Renal pelvis (tissue), 4 donors: ENCODE measurements around the gene DDR2. TPM values are rescaled to one million over a fixed set of nuclear protein-coding genes. Genes with fewer than 3 reads are reported as not detected.
A peak's percentile ranks its signal among the peaks of the same experiment; 100 is the strongest.

ENCODE experiments used
- DNase-seq: peaks from one replicate; pipeline ENCODE4 v3.0.0-alpha.2; 2013
- polyA plus RNA-seq, 3 donors: library from polyadenylated mRNA; unstranded; fragments of 120-200 nt; gene quantifications; one replicate each; pipeline ENCODE4 v1.2.1, GENCODE V29; 2013; ENCODE audit not compliant: insufficient read length in 3 of 3

The DDR2 gene
- polyA plus RNA-seq, 3 donors: 16.3 to 21.6 (median 19.1) TPM

DNA sequence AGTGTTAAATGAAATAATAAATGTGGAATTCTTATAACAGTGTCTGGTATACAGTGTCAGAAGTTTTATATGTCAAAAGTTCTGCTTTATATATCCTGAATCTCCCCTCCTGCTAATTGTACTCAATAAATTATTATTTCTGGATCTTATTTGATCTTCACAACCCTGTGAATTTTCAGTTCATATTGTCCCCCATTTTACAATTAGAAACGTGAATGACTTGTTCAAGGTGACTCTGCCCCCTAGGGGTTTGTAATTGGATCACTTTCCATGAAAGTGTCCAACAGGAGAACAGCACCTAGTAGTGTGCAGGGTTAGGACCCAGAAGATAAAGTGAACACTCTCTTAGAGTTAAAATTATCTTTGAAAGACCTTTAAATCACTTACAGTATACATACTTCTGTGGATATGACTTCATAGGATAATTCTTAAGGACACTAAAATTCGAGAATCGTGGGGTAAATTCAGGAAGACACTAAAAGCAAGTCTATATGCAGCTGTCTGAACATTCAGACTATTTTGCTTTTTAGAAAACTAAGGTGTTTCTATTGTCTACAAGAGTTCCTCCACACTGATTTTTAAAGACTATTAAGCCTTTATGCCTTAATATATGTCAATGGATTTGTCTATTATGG is 4.5 kb upstream of the DDR2 start:
- no peak for DNase-seq

DNA sequence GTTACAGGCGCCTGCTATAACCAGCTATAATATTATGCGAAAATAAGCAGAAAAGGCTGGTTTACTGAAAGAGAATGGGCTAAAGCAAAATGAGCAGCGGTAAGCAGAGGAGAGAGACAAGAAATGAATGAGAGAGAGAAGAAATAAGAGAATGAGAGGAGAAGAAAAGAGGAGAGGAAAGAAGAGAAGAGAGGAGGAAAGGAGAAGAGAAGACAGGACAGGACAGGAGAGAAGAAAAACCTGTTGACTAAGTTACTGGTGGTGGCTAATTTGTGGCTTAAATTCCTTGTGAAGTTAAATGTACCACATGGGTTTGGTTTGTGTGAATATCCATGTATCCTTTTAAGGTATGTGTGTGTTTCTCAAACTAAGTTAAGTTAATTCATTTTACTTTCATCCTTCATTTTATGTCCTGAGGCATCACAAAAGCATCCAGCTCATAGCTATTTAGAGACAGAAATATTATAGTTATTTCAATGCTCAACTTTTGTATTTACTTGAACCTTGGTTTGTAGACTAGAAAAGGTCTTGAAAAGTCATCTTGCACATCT is 3.1 kb upstream of the DDR2 start:
- DNase-seq: no peak

DNA sequence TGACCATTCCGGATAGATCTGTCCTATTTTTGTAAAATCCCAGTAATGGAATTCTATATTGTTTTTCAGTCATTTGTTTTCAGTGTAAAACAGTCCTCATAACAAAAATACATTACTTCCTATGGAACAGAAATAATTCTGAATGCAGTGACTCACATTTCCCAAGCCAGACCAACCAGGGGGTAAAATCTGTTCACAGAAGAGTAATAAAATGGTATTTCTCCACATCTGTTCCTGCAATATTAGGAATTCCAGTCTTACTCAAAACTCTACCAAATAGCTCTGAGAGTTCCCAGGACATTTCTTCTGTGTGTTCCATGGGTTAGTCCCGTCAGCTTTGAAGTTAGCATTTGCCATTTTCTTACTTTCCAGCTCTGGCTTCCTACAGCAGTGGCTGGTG is 2.6 kb upstream of the DDR2 start:
- no peak for DNase-seq

DNA sequence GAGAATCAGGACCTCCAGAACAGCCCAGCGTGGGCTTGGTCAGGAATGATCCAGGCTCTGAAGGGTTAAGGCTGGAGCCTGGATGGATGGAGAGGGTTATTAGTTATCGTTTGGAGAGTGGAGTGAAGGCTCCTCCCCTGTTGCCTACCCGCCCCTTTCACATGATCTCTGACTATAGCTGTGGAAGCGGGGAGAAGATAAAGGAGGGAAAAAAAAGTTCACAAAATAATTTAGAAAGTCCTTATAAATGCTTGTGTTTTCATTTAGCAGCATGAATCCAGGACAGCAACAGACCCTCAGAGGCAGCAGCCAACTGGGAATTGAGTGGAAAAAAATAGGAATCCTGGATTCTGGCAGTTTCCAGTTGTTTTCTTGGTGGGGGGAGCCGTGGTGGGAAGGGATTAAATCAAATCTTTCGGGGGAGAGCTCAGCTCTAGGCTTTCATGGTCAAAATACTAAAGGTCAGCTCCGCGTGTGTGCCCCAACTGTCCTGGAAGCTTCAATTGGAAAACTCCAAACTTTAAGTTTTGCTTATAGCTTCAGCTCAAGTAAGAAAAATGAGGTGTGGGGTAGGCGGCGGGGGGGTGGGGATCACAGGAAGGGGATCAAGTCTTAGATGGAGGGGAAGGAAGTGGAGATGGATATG is 595 bp upstream of the DDR2 start:
- no peak for DNase-seq

DNA sequence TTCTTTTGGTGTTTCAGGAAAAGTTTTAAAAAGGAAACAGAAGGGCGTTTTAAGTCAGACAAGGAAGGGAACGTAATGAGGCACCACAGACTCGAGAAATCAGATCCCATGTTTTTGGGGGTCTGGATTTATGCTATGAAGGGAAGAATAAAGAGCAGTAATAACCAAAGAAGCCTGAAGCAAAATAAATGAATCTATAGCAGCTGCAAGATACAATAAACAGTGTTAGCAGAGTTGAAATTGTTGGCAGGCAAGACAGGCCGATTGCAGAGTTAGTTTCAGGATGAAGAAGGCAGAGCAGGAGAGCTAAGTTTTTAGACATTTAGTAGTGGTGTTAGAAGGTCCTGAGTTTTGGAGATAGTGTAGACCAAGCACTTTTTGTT is 425 bp downstream of the DDR2 start:
- no peak for DNase-seq

DNA sequence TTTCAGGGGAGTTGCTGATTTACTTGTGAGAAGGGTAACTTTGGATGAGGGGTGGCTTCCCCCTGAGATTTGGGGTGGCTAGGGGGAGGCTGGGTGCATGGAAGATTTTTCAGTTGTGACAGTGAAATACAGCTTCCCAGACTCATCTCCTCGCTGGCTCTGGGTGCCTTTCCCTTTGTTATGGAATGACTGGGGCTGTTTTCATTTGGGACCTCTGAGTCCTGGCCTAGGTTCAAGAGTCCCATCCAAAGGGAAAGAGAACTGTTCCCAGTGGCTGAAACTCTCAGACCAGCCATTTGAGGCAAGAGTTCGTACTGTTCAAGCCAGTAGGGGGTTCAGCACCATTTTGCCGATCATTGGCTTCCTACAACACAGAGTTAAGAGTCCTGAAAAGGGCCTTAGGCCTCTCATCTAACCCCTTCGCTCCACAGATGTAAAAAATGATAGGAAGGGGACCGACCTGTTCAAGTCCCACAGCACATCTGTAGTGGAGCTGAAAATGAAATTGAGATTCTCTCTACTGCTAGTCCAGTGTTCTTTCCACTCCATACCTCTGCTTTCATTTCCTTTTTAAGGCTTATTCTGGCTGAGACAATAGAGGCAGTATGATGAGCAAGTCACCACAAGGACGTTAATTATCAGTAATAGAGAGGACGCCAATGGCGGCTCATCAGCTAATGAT is 958 bp downstream of the DDR2 start:
- DNase-seq: no peak

DNA sequence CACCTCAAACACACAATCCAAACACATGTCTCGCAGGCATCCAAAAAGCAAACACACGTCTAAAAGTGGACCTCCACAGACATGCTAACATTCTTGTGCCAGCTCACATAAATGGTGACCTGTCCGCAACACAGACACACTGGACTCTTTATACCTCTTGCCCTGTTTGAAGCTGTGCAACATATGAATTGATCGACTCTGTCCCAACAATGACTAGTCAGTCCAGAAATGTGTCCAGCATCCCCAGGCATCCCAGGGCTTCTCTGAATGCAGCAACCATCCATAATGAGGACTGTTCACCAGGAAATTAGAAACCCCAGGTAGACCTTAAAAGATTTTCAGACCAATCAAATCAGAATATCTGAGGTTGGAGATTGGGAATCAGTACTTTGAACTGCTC is 3.2 kb downstream of the DDR2 start:
- DNase-seq: no peak

DNA sequence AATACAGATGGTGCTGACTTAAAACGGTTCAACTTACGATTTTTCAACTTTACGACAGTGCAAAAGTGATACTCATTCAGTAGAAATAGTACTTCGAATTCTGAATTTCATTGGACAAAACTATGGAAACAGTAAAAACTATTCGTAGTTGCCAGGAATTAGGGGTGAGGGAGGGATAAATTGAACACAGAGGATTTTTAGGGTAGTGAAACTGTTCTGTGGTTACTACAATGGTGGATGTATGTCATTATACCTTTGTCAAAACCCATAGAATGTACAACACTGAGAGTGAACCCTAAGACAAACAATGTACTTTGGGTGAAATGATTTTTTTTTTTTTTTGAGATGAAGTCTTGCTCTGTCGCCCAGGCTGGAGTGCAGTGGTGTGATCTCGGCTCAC is 7.5 kb downstream of the DDR2 start:
- DNase-seq: no peak

DNA sequence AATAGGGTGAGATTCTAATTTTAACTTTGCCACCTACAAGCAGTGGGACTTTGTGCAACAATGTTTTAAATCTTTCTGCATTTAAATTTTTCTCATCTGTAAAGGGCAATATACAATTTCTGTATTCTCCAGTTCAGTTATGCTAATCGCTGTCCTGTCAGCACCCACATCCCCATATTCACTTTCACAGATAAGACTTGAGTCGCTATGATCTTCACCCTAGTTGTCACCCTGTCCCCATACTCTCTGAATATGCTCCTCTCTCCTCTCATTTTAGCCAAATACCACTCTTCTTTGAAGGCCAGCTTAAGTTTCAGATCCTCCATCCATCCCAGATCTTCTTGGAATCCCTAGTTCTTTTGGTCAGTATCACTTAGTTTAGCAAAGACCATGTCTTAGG is 8.8 kb downstream of the DDR2 start:
- no peak for DNase-seq

DNA sequence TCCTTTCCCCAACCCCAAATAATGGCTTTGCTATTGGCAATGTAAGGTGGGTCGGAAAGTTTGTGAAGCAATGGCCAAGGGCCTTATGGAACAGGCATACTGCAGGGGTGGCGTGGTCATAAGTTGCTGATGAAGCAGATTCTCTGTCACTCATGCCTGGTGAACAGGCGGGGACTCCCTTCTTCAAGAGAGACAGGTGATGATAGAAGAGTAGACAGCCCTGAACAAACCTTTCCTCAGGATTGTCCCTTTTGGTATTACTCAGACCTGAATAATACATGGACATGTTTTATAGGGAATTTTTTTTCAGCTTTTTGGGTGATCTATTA is 12.7 kb downstream of the DDR2 start:
- DNase-seq: no peak

DNA sequence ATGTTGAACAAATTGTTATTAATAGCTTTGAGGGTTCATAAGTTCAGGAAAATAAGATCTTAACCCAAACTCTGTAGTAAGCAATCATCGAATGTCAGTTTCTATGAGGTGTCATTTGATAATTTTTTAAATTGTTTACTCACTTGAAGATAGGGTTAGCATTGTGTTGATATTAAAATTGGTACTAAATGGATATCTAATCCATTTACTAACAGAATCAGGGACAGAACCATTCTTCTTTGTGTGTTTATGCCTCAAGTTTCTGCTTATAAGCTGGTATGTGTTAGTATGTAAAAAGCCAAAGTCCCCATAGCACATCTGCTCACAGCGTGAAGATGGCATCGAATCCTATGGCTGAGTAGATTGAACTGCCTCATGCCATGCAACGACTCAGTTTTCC is 13.4 kb downstream of the DDR2 start:
- no peak for DNase-seq

DNA sequence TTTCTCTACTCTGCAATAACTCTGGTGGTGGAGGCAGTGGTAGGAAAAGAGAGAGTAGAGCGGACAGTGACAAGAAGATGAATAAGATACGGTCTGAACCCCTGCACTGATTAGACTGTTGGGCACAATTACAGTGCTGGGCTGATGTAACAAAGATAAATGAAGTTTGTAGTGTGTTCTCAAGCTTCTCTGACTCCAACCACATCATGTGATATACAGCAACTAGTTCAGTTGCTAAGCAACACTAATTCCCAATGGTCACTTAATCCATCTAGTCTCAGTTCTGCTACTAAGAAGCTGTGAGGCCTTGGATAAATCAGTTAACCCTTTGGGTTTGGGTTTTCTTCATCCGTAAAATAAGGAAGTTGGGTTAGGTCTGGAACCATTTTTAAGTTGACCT is 17.3 kb downstream of the DDR2 start:
- no peak for DNase-seq

DNA sequence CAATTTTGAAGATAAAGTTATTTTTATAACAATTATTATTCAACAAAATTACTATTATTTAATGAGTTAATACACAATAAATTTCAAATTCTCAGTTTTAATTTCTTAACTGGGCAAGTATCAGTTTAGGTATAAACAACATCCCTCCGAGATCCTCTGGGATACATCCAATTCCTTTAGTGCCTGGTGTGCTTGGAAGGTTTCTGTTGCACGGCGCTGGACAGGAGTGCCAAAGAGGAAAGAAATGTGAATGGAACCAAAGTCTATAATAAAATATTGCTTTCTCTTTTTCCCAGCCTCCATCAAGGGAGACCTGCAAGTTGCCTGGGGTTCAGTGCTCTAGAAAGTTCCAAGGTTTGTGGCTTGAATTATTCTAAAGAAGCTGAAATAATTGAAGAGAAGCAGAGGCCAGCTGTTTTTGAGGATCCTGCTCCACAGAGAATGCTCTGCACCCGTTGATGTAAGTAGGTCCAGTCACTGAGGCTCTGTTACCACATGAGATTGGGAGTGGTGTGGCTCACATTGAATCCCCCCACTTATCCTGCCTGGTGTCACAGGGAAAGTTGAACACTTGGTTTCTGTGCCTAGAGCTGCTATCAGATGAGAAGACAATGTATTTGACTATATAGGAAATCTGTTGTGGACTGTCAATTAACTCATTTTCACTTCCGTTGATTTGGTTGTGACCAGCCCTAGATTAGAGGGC is 22.8 kb downstream of the DDR2 start:
- no peak for DNase-seq

DNA sequence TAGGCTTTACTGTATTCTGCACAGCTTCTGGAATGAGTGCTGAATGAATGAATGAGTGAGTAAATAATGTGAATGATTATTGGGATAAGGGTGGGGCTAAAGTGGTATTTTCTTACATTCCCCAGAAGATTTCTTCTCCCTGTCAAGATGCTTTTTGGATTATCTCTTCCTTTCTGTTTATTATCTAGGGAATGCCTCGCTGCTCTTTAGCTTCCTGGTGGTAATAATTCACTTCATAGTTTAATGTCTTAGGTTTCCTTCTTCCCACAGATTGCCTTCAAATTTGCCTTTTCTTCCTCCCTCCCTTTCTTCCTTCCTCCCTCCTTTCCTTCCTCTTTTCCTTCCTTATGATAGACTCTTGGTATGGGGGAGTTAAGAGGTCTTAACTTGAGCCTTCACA is 24.0 kb downstream of the DDR2 start:
- DNase-seq: no peak

DNA sequence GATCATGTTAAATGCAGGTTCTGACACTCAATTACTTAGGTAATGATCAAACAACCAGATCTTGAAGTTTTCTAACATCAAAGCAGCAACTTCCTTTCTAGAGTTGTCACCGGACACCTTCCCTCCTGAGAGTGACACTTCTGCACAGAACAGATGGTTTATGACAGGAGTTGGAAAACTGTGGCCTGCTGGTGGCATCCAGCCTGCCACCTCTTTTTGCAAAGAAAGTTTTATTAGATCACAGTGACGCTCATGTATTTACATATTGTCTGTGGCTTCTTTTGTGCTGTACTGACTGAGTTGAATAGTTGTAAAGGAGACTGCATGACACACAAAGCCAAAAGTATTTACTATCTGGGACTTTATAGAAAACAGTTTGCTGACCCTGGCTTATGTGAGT is 28.3 kb downstream of the DDR2 start:
- peak; percentile 14 for DNase-seq

DNA sequence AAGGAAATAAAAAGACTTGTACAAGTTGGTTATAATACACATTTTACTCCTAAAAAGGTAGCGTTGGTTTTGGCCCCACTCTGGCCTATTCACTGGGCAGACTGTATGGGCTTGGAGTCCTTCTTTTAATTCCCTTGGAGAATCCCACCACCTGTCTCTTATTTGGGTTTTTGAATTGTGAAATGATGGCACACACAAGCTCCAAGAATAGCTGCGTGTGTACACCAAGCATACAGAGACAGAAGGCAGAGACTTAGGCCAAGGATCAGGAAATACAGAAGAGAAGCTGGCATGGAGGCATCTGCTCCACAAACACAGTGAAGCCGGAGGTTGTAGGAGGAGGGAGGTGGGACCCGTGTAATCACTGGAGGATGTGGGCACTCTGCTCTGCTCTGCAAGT is 29.1 kb downstream of the DDR2 start:
- DNase-seq: no peak

DNA sequence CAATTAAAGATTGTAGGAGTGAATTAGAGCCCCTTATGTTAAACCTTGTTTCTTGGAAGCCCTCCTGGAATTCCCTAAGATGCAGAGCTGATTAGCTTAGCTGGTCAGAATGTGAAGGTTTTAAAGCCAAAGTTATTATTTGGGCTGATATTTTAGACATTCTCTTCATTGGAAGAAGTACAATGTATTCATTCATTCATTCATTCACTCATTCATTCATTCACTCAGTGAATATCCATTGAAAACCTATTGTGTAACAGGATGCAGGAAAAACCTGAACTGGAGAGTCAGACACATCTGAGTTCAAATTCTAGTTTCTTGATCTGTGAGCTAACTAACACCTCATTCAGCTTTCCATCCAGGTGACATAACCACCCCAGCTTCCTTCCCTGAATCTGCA is 29.7 kb downstream of the DDR2 start:
- no peak for DNase-seq

DNA sequence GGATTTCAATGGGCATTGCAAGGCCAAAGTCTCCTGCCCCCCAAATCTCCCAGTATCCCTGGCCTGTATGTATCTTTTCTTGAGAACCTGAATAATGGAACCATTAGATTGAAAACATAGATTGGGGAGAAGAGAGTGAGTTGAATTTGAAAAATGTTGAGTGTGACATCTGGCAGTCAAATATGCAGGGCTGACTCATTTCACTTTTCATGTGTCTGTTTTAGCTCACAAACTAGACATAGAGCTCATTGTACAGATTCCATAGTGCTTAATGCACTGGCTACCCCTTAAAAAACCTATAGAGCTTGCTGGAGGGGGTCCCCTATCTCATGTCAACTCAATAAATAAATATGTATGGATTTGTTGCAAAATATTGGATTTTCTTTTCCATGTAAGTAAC is 30.8 kb downstream of the DDR2 start:
- no peak for DNase-seq

DNA sequence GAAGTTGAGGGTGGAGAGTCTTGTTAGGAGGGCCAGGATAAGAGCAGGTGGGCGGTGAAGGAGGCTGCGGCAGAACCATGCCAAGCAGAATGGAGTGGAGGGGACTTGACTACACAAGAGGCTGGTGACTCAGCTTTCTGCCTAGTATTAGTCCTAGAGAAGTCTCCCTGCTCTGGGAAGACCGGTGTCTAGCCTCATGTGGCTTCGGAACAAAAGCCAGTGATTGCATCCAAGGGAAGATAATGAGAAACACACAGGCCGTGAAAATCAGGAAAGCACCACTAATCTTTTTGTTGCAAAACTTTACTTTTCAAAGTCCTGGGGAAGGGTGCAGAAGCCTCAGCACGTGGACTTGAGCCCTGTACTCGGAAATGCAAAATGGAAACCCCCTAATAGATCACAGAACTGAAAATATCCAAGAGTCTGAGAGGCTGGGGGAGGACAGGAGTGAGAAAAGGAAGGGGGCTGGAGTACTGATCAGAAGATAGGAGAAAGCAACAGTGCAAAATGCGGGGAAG is 31.4 kb downstream of the DDR2 start:
- DNase-seq: no peak

DNA sequence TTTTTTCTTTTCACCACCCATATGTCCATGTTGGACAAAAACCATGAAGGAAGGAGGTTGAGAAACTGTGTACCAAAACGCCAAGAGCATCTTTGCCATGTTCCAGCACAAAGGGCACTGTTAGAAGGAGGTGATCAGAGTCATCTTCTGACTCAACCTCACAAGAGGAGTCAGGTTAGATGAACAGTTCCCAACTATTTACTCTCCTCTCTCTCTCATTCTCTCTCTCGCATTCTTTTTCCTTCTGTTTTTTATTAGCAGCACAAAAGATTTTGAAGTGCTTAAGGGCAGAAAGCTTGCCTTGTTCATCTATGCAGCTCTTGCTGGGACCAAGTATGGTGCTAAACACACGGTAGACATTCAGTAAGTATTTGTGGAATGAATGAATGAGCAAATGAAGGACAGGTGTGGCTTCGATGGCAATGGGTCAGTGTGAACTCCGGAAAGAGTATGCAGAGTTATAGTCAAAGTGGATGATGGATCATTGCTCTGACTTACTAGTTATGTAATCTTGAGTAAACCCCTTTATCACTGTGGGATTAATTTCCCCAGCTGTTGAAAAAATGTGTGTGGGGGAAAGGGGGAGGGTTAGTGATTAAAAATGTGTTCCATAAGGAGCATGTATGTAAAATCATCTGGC is 33.9 kb downstream of the DDR2 start:
- no peak for DNase-seq

DNA sequence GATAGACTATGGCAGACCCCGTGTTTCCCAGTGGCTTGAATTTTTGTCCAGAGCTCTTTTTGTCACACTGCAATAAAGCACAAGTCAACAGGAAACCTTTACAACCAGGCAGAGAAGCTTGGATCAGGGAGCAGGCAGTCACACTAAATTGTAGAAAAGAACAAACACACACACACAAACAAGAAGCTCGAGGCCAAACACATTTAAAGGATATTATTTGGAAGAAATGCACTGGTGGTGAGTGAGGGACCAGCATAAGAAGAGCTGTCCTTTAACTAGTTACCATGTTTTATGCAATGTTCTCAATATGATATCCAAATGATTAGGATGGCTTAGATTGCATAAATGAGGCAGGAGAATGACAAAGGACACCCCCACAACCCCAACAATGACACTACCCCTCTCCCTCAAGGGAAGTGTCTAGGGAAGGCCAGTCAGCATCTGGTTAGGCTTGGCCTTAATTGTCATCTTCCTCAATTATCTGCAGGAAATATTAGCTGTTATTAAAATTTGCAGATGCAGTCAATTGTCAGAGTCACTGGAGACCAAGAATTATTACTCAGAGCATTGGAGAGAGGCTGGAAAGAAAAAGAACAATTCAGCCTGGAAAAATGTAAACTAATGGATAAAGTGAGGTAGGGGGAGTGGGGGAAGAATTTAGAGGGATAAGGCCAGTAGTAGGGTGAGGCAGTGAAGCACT is 35.3 kb downstream of the DDR2 start:
- no peak for DNase-seq
